K562 (cell line): ENCODE results near the gene GNAT2. TPM values are rescaled to one million over a fixed set of nuclear protein-coding genes. Genes with fewer than 3 reads are reported as not detected.

ENCODE experiments used
- ATAC-seq: fragments of 200-7000 bp; cut with Tn5 transposase; 3 replicates; pipeline ENCODE4 v1.9.1; 2020; ENCODE audit warnings: moderate library complexity
- BruUV-seq: library from RNA; stranded (reverse); fragments of 400-500 nt; replicated peaks from 2 replicates; lab custom pipeline; 2021; lab: Mats Ljungman, UMichigan
- CTCF ChIA-PET: fragments of 300-600 bp; formaldehyde crosslinking; extraction: SDS; loops from one replicate; lab custom pipeline; 2021; ENCODE audit warnings: low intra/inter-chr PET ratio; lab: Yijun Ruan, JAX
- POLR2A ChIA-PET: fragments of 300-600, 350-650 bp; sonication (Branson Sonifier 250); formaldehyde crosslinking; extraction: SDS; loops from one replicate; lab custom pipeline; 2021; ENCODE audit warnings: antibody characterized with exemption, inconsistent platforms; lab: Yijun Ruan, JAX
- DNase-seq, 4 experiments: peaks; one replicate each; pipeline versions ENCODE4 v3.0.0 to v3.0.0-alpha.2; 2011 to 2018; ENCODE audit warnings: low spot score in 3 of 4, mixed read lengths in 3 of 4; ENCODE audit errors: extremely low read depth in 1 of 4
- FAIRE-seq: peaks from 2 replicates; lab custom pipeline; 2011; peaks lifted over from hg19 to GRCh38; lab: Jason Lieb, UNC
- H2AFZ ChIP-seq: 2 replicates; pipeline ENCODE4 v1.6.0; 2011; ENCODE audit warnings: low read depth, low read length, control low read depth, inconsistent platforms
- H3K27ac ChIP-seq: fragments of 200-600 bp; 3 replicates; pipeline ENCODE4 v1.8.0; 2011; ENCODE audit warnings: low read depth, mild to moderate bottlenecking, control low read depth, inconsistent platforms, low read length, moderate library complexity, mixed read lengths; ENCODE audit errors: extremely low read depth
- H3K27me3 ChIP-seq, 2 experiments: fragments of 300-600 bp in 1 of 2; 2 replicates in 1 of 2; 3 replicates in 1 of 2; pipeline versions ENCODE4 v1.6.0 to v1.8.0; 2011; ENCODE audit warnings: inconsistent platforms in 2 of 2, low read length in 2 of 2, mild to moderate bottlenecking in 1 of 2, mixed read lengths in 1 of 2, moderate library complexity in 1 of 2; ENCODE audit not compliant: control insufficient read depth in 2 of 2, insufficient read depth in 2 of 2
- H3K36me3 ChIP-seq: fragments of 300-600 bp; 3 replicates; pipeline ENCODE4 v1.8.0; 2011; ENCODE audit warnings: mild to moderate bottlenecking, low read length, inconsistent platforms; ENCODE audit not compliant: control insufficient read depth, insufficient read depth
- H3K4me1 ChIP-seq, 2 experiments: fragments of 200-600 bp in 1 of 2; replicated peaks in 1 of 2; 2 replicates in 1 of 2; 3 replicates in 1 of 2; pipeline versions ENCODE4 v1.5.1 to v1.8.0; 2011; ENCODE audit warnings: inconsistent platforms in 2 of 2, low read length in 2 of 2, mild to moderate bottlenecking in 1 of 2, mixed read lengths in 1 of 2, moderate library complexity in 1 of 2; ENCODE audit not compliant: control insufficient read depth in 2 of 2, insufficient read depth in 2 of 2
- H3K4me2 ChIP-seq: 2 replicates; pipeline ENCODE4 v1.6.1; 2011; ENCODE audit warnings: low read length, control low read depth, inconsistent platforms, mixed read lengths; ENCODE audit not compliant: insufficient read depth
- H3K4me3 ChIP-seq: fragments of 200-600 bp; sonication (generic), shearing (Covaris generic); 2 replicates; pipeline ENCODE4 v1.5.1; 2016; ENCODE audit warnings: control low read depth, inconsistent platforms
- H3K79me2 ChIP-seq: fragments of 200-600 bp; 3 replicates; pipeline ENCODE4 v1.8.0; 2011; ENCODE audit warnings: low read length, inconsistent platforms; ENCODE audit not compliant: control insufficient read depth, insufficient read depth
- H3K9ac ChIP-seq, 2 experiments: 2 replicates each; pipeline versions ENCODE4 v1.6.0 to v1.6.1; 2011; ENCODE audit warnings: low read depth in 2 of 2, low read length in 2 of 2, control low read depth in 1 of 2, inconsistent platforms in 1 of 2, mild to moderate bottlenecking in 1 of 2, mixed read lengths in 1 of 2; ENCODE audit not compliant: insufficient read depth in 1 of 2
- H3K9me1 ChIP-seq: one replicate; pipeline ENCODE4 v1.6.0; 2011; ENCODE audit warnings: inconsistent platforms, mild to moderate bottlenecking, low read length, moderate library complexity; ENCODE audit not compliant: control insufficient read depth, insufficient read depth
- H3K9me3 ChIP-seq: replicated peaks from 2 replicates; pipeline ENCODE4 v1.5.1; 2011; ENCODE audit warnings: low read depth, low read length, inconsistent platforms; ENCODE audit not compliant: control insufficient read depth, insufficient read depth
- H4K20me1 ChIP-seq: replicated peaks from 2 replicates; pipeline ENCODE4 v1.6.1; 2011; ENCODE audit warnings: low read length, inconsistent platforms, mixed read lengths; ENCODE audit not compliant: control insufficient read depth, insufficient read depth
- PHF21A ChIP-seq: fragments of 450-650 bp; IDR thresholded peaks from 2 replicates; pipeline ENCODE4 v1.6.1; 2017; ENCODE audit warnings: low read depth, borderline replicate concordance
- SIX5 ChIP-seq, 2 experiments: IDR thresholded peaks; 2 replicates each; pipeline ENCODE4 v1.6.1; 2011; ENCODE audit warnings: low read length in 2 of 2, borderline replicate concordance in 1 of 2, low read depth in 1 of 2, mild to moderate bottlenecking in 1 of 2, moderate library complexity in 1 of 2; ENCODE audit not compliant: insufficient read depth in 1 of 2
- TCF7 ChIP-seq: sonication (generic); IDR thresholded peaks from 2 replicates; pipeline ENCODE4 v1.6.1; 2016; ENCODE audit warnings: antibody characterized with exemption, borderline replicate concordance
- ZNF395 ChIP-seq: fragments of 200-800 bp; sonication (Bioruptor generic); IDR thresholded peaks from 2 replicates; pipeline ENCODE4 v1.6.1; 2017; ENCODE audit warnings: missing genetic modification characterization, missing compliant biosample characterization
- WGBS: fragments of 100-300 bp; shearing (Covaris generic); methylation state at CpG from one replicate; pipeline ENCODE4 v1.1.6; 2016; ENCODE audit warnings: low coverage, mixed read lengths; ENCODE audit not compliant: insufficient coverage; ENCODE audit errors: missing lambda C conversion rate; 5-methylcytosine and 5-hydroxymethylcytosine counted together
- in situ Hi-C: fragments of 300-500 bp; cut with MboI; formaldehyde crosslinking; loops from 4 replicates; pipeline ENCODE4 v1.15.0; 2018; ENCODE audit warnings: inconsistent platforms, mixed read lengths
- intact Hi-C: fragments of 100-400 bp; cut with micrococcal nuclease; formaldehyde crosslinking; loops from 2 replicates; pipeline ENCODE4 v1.14.2; 2022
- polyA plus RNA-seq, 8 experiments: library from polyadenylated mRNA; depleted of rRNA in 4 of 8; stranded (reverse) in 5 of 8; unstranded in 3 of 8; fragments of >200 nt; fragmentation: Nextera tagmentation in 2 of 8; fragmentation: Illumina TruSeq in 1 of 8; extraction: Ambion mirVana in 2 of 8; extraction: Trizol in 1 of 8; gene quantifications; 2 replicates each; pipeline versions ENCODE4 v1.2.1 to v1.2.3, GENCODE V29; 2011 to 2014; ENCODE audit warnings: inconsistent platforms in 1 of 8, missing spikeins in 1 of 8
- total RNA-seq, 7 experiments: library from RNA; depleted of rRNA in 6 of 7; stranded (reverse); fragments of >200 nt in 6 of 7; fragmentation: Illumina TruSeq in 2 of 7; extraction: Trizol in 2 of 7; gene quantifications; 2 replicates each; pipeline versions ENCODE4 v1.2.1 to v1.2.3, GENCODE V29; 2011 to 2021; ENCODE audit warnings: low replicate concordance in 1 of 7

Gene GNAT2
- total and polyA plus RNA-seq, 9 of the 15 experiments (the other 6 are each of a cell fraction or from before 2014, with no cell fraction given), result 0.06 to 0.52 (median 0.24) TPM; not detected in 1

- ATAC-seq (no peak), FAIRE-seq (no peak), DNase-seq (no peak)
- no TSS peak for BruUV-seq
- no peak overlapping the region for H2AFZ ChIP-seq
- H3K9me1 ChIP-seq, result no peaks in the 10 kb centered on the region
- H3K4me1 ChIP-seq, result peaks cover 26 to 51% of the 10 kb centered on the region in 2 experiments
- no peak overlapping the region for H3K4me2 ChIP-seq
- in situ Hi-C loops, result loop anchor here (5.0 to 10.0 kb wide), 3 partner anchors 131 to 374 kb away; no protein-coding TSS in a partner anchor
- ChIA-PET CTCF (interaction anchor here (0.6 to 6.9 kb wide), 3 partner anchors 9 to 132 kb away, joined by 3 to 77 read pairs (median 6); no protein-coding TSS in a partner anchor), POLR2A (interaction anchor here (0.7 to 6.4 kb wide), 8 partner anchors 15 to 133 kb away, joined by 3 to 44 read pairs (median 6); partner anchors contain the start of genes GNAI3 and GSTM4)
- no peaks in the 10 kb centered on the region; a peak in 1 of 5 replicates for H3K27me3 ChIP-seq
- no peaks in the 10 kb centered on the region; the same call in 1 of the 2 replicates for H3K9me3 ChIP-seq
- no peaks in the 10 kb centered on the region for H4K20me1 ChIP-seq
- H3K36me3 ChIP-seq, result no peaks in the 10 kb centered on the region
- no peak overlapping the region for H3K4me3 ChIP-seq
- no peak for TF ChIP-seq PHF21A
- peak; percentile 27; the same call in 1 of the 2 replicates for TF ChIP-seq ZNF395 (CRISPR knock-in tag)
- no peak for TF ChIP-seq TCF7
- TF ChIP-seq SIX5 (IDR thresholded peaks at IDR 0.05; ENCODE audit: borderline replicate concordance in 1 of 2, insufficient read depth in 1 of 2, low read depth in 1 of 2, low read length in 2 of 2), result no peak
- intact Hi-C loops, result loop anchor here (2.0 to 10.0 kb wide), 3 partner anchors 61 to 474 kb away; partner anchors contain the start of genes AHCYL1 and UBL4B
- no peaks in the 10 kb centered on the region for H3K79me2 ChIP-seq
- 10% methylated on average over 2 of the region's 2 CpGs for whole genome bisulfite sequencing
- no peak overlapping the region for H3K27ac ChIP-seq
- H3K9ac ChIP-seq, result no peak overlapping the region; a peak in 1 of 4 replicates
These were observed 21.8 kb upstream of the GNAT2 start for GRCh38 chr1:109641078-109641740.
